ENCODE data around the gene BPHL. TPM values are rescaled to one million over a fixed set of nuclear protein-coding genes. Genes with fewer than 3 reads are reported as not detected.

Gene BPHL
- total RNA-seq (2014; rRNA removed; shearing (Covaris generic)), result 22.8 and 29.2 TPM in 2 replicates
- 38.4 and 45.5 TPM in 2 replicates for polyA plus RNA-seq (2016; fragmentation: Nextera tagmentation; extraction: Ambion mirVana)
- long read RNA-seq, transcript BPHL-203 (7 exons, 1,928 nt), result major isoform, 31 of 45 reads
- long read RNA-seq, partial matches to known transcripts, result 2 of 45 reads
- long read RNA-seq, other reads (novel, unspliced or antisense), result 8 of 45 reads

- Histone ChIP-seq H3K9me2 (ENCODE audit: insufficient read depth) (no peaks in the 10 kb centered on the region), H4K20me1 (replicated peaks; ENCODE audit: insufficient read depth) (no peaks in the 10 kb centered on the region), H3K4me3 (peak within 1 kb of the TSS; percentile 97), H2AFZ (peak within 1 kb of the TSS; percentile 92), H3K4me1 (ENCODE audit: insufficient read depth) (peaks cover 27% of the 10 kb centered on the region), H3K79me2 (replicated peaks; ENCODE audit: insufficient read depth) (peaks cover 9% of the 10 kb centered on the region), H3F3A (replicated peaks; ENCODE audit: low read depth) (peaks cover 9% of the 10 kb centered on the region), H3K36me3 (ENCODE audit: insufficient read depth) (no peaks in the 10 kb centered on the region; the same call in 1 of the 2 replicates), H3K4me2 (peak within 1 kb of the TSS; percentile 94), H3K27ac (ENCODE audit: low read depth) (peak within 1 kb of the TSS; percentile 99), H3K27me3 (ENCODE audit: insufficient read depth) (no peaks in the 10 kb centered on the region)
- peak within 1 kb of the TSS; percentile 73 for H3K4me3 Mint-ChIP-seq
- TF ChIP-seq CREB1 (CRISPR knock-in tag; IDR thresholded peaks at IDR 0.05; ENCODE audit: low read depth), result 0 out of 2 replicates have a peak, but pooled peaks have one; percentile 45
- TF ChIP-seq ETS1 (IDR thresholded peaks at IDR 0.05), result peak; percentile 30; the same call in 1 of the 2 replicates
- no peak for TF ChIP-seq NANOG (IDR thresholded peaks at IDR 0.05; ENCODE audit: borderline replicate concordance)
- TF ChIP-seq POLR2AphosphoS5 (IDR thresholded peaks at IDR 0.05; ENCODE audit: low read depth), result peak; percentile 89
- no peak for TF ChIP-seq ZNF462 (CRISPR knock-in tag; IDR thresholded peaks at IDR 0.05)
- TF ChIP-seq JUNB (IDR thresholded peaks at IDR 0.05; ENCODE audit: unreplicated experiment), result no peak
- no peak for TF ChIP-seq CTCF (conservative IDR thresholded peaks at IDR 0.05; ENCODE audit: low read depth in 2 of 2)
- H3K9me3 Mint-ChIP-seq, result no peaks in the 10 kb centered on the region
- ATAC-seq (peak; percentile 91), DNase-seq (ENCODE audit: low spot score) (peak; percentile 96)
- H3K27me3 Mint-ChIP-seq (ENCODE audit: insufficient read depth, low read depth, poor library complexity), result peaks cover 8% of the 10 kb centered on the region
- H3K27ac Mint-ChIP-seq, result peak within 1 kb of the TSS; percentile 87
- peaks cover 32% of the 10 kb centered on the region for H3K4me1 Mint-ChIP-seq
- H3K36me3 Mint-ChIP-seq (ENCODE audit: low read depth), result peaks cover 3% of the 10 kb centered on the region
These were observed at the start of gene BPHL for GRCh38 chr6:3118353-3119039. TSS of gene BPHL (plus strand) at chr6:3118711. CDS start at chr6:3118741, 30 bp downstream.
